H9 (cell line): ENCODE results near the gene DENND5B. TPM values are rescaled to one million over a fixed set of nuclear protein-coding genes. Genes with fewer than 3 reads are reported as not detected.

ENCODE experiments used
- DNase-seq: peaks from one replicate; pipeline ENCODE4 v3.0.0-alpha.2; 2017
- H2AFZ ChIP-seq: one replicate; pipeline ENCODE4 v1.6.1; 2013; ENCODE audit warnings: mild to moderate bottlenecking, low read length, control low read depth, moderate library complexity
- H2AK5ac ChIP-seq: 2 replicates; pipeline ENCODE4 v1.6.1; 2013; ENCODE audit warnings: low read length, control low read depth, mixed read lengths; ENCODE audit not compliant: insufficient read length
- H2BK120ac ChIP-seq: one replicate; pipeline ENCODE4 v1.6.1; 2013; ENCODE audit warnings: low read depth, mild to moderate bottlenecking, low read length, control low read depth, inconsistent platforms; ENCODE audit not compliant: poor library complexity, severe bottlenecking
- H2BK12ac ChIP-seq: 2 replicates; pipeline ENCODE4 v1.6.1; 2013; ENCODE audit warnings: low read length, control low read depth, mixed read lengths, low read depth; ENCODE audit not compliant: insufficient read length
- H2BK15ac ChIP-seq: 2 replicates; pipeline ENCODE4 v1.6.1; 2013; ENCODE audit warnings: low read depth, low read length, control low read depth
- H2BK20ac ChIP-seq: one replicate; pipeline ENCODE4 v1.6.1; 2013; ENCODE audit warnings: low read depth, mild to moderate bottlenecking, low read length, control low read depth, inconsistent platforms; ENCODE audit not compliant: poor library complexity, severe bottlenecking
- H2BK5ac ChIP-seq: 2 replicates; pipeline ENCODE4 v1.6.1; 2013; ENCODE audit warnings: low read length, control low read depth, mixed read lengths; ENCODE audit not compliant: insufficient read length
- H3K14ac ChIP-seq: 2 replicates; pipeline ENCODE4 v1.6.1; 2013; ENCODE audit warnings: low read length, control low read depth; ENCODE audit not compliant: insufficient read depth
- H3K18ac ChIP-seq: 2 replicates; pipeline ENCODE4 v1.6.1; 2013; ENCODE audit warnings: low read depth, mild to moderate bottlenecking, mixed read lengths, low read length, control low read depth; ENCODE audit not compliant: insufficient read length
- H3K23ac ChIP-seq: 2 replicates; pipeline ENCODE4 v1.6.1; 2013; ENCODE audit warnings: low read length, control low read depth, mixed read lengths, low read depth; ENCODE audit not compliant: insufficient read length
- H3K23me2 ChIP-seq: 2 replicates; pipeline ENCODE4 v1.6.1; 2013; ENCODE audit warnings: low read depth, mild to moderate bottlenecking, mixed read lengths, low read length, control low read depth; ENCODE audit not compliant: insufficient read length, poor library complexity, severe bottlenecking
- H3K27ac ChIP-seq: 2 replicates; pipeline ENCODE4 v1.5.1; 2013; ENCODE audit warnings: low read length, control low read depth, mixed read lengths, low read depth; ENCODE audit not compliant: insufficient read length
- H3K27me3 ChIP-seq: 2 replicates; pipeline ENCODE4 v1.6.1; 2013; ENCODE audit warnings: low read length, control low read depth, inconsistent platforms; ENCODE audit not compliant: insufficient read depth
- H3K4ac ChIP-seq: 2 replicates; pipeline ENCODE4 v1.6.1; 2013; ENCODE audit warnings: low read depth, mild to moderate bottlenecking, control low read depth, inconsistent platforms, low read length, moderate library complexity
- H3K4me1 ChIP-seq: 2 replicates; pipeline ENCODE4 v1.6.1; 2013; ENCODE audit warnings: low read length, control low read depth, inconsistent platforms; ENCODE audit not compliant: insufficient read depth
- H3K4me2 ChIP-seq: 2 replicates; pipeline ENCODE4 v1.6.1; 2013; ENCODE audit warnings: low read length, control low read depth, mixed read lengths; ENCODE audit not compliant: insufficient read length, insufficient read depth
- H3K56ac ChIP-seq: 2 replicates; pipeline ENCODE4 v1.6.1; 2013; ENCODE audit warnings: low read depth, mild to moderate bottlenecking, mixed read lengths, low read length, control low read depth; ENCODE audit not compliant: insufficient read length
- H3K79me1 ChIP-seq: 2 replicates; pipeline ENCODE4 v1.6.1; 2013; ENCODE audit warnings: low read depth, mild to moderate bottlenecking, moderate library complexity, low read length, control low read depth, inconsistent platforms; ENCODE audit not compliant: insufficient read depth, poor library complexity, severe bottlenecking
- H3K79me2 ChIP-seq: 2 replicates; pipeline ENCODE4 v1.6.1; 2013; ENCODE audit warnings: low read length, control low read depth, inconsistent platforms; ENCODE audit not compliant: insufficient read depth
- H3K9ac ChIP-seq: 2 replicates; pipeline ENCODE4 v1.6.1; 2013; ENCODE audit warnings: low read length, control low read depth, mixed read lengths; ENCODE audit not compliant: insufficient read length; ENCODE audit errors: extremely low read depth
- H3K9me3 ChIP-seq: one replicate; pipeline ENCODE4 v1.6.1; 2013; ENCODE audit warnings: low read depth, low read length, inconsistent platforms; ENCODE audit not compliant: control insufficient read depth
- H3T11ph ChIP-seq: one replicate; pipeline ENCODE4 v1.6.1; 2013; ENCODE audit warnings: mild to moderate bottlenecking, low read length, control low read depth, inconsistent platforms
- H4K20me1 ChIP-seq: one replicate; pipeline ENCODE4 v1.6.1; 2013; ENCODE audit not compliant: control insufficient read depth, insufficient read length, insufficient read depth
- H4K5ac ChIP-seq: 2 replicates; pipeline ENCODE4 v1.6.1; 2013; ENCODE audit warnings: low read depth, mild to moderate bottlenecking, mixed read lengths, low read length, control low read depth; ENCODE audit not compliant: insufficient read length
- H4K8ac ChIP-seq: replicated peaks from 2 replicates; pipeline ENCODE4 v1.6.1; 2013; ENCODE audit warnings: low read length, control low read depth, mixed read lengths, low read depth; ENCODE audit not compliant: insufficient read length
- H4K91ac ChIP-seq: 2 replicates; pipeline ENCODE4 v1.6.1; 2013; ENCODE audit warnings: low read depth, mild to moderate bottlenecking, moderate library complexity, mixed read lengths, low read length, control low read depth; ENCODE audit not compliant: insufficient read length
- H3K27ac Mint-ChIP-seq, 3 experiments: 2 replicates in 2 of 3; 3 replicates in 1 of 3; pipeline ENCODE4 v1.8.0; 2020 to 2021; ENCODE audit warnings: mixed read lengths in 3 of 3, mild to moderate bottlenecking in 1 of 3, moderate library complexity in 1 of 3
- H3K27me3 Mint-ChIP-seq: 2 replicates; pipeline ENCODE4 v1.8.0; 2021; ENCODE audit warnings: low read depth, mild to moderate bottlenecking, moderate library complexity, mixed read lengths
- H3K36me3 Mint-ChIP-seq, 3 experiments: 2 replicates in 2 of 3; 3 replicates in 1 of 3; pipeline ENCODE4 v1.8.0; 2020 to 2021; ENCODE audit warnings: low read depth in 3 of 3, mixed read lengths in 3 of 3; ENCODE audit not compliant: insufficient read depth in 1 of 3
- H3K4me1 Mint-ChIP-seq, 2 experiments: 2 replicates each; pipeline ENCODE4 v1.8.0; 2020; ENCODE audit warnings: mixed read lengths in 2 of 2
- H3K4me3 Mint-ChIP-seq, 2 experiments: 2 replicates in 1 of 2; 3 replicates in 1 of 2; pipeline ENCODE4 v1.8.0; 2020 to 2021; ENCODE audit warnings: mild to moderate bottlenecking in 2 of 2, mixed read lengths in 2 of 2, moderate library complexity in 1 of 2
- H3K9me3 Mint-ChIP-seq, 2 experiments: 2 replicates in 1 of 2; 3 replicates in 1 of 2; pipeline ENCODE4 v1.8.0; 2020; ENCODE audit warnings: mild to moderate bottlenecking in 2 of 2, mixed read lengths in 2 of 2, moderate library complexity in 1 of 2
- WGBS: extraction: QIAGEN DNeasy Blood & Tissue Kit; methylation state at CpG from one replicate; pipeline ENCODE4 v1.1.7; 2013; ENCODE audit warnings: missing lambda C conversion rate, low lambda C conversion rate, mixed read lengths; ENCODE audit not compliant: insufficient read length; ENCODE audit errors: extremely low coverage; 5-methylcytosine and 5-hydroxymethylcytosine counted together
- total RNA-seq: library from RNA; stranded (reverse); gene quantifications from 2 replicates; pipeline ENCODE4 v1.2.1, GENCODE V29; 2021
- TF ChIP-seq, protein P1 (sequence below): fragments of 200-600 bp; sonication (generic); conservative IDR thresholded peaks from 3 replicates; pipeline ENCODE4 v1.8.0; 2021; ENCODE audit warnings: antibody characterized with exemption, mild to moderate bottlenecking

The DENND5B gene
- total RNA-seq, 1 experiment from 2014 or later = 13.4 TPM

DNA sequence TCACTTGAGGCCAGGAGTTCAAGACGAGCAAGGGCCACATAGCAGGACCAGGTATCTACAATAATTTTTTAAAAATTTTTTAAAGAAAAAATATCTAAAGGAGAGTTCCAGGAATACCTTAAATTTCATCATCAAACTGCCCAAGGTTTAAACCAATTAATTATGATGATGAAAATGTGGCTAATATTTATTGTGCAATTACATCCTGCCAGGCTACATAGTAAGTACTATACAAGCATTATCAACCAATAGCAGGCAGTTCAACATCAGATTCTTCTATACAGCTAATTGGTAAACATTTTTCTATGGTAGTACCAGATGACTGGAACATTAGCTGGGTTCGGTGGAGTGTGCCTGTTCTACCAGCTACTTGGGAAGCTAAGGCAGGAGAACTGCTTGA is 24.4 kb downstream of the DENND5B start:
- Histone ChIP-seq H3K4me2 (no peak overlapping the region), H3K14ac (no peak overlapping the region), H3K9me3 (no peaks in the 10 kb centered on the region), H2BK5ac (no peak overlapping the region), H3K23ac (no peak overlapping the region), H3K9ac (no peak overlapping the region), H2BK20ac (no peak overlapping the region), H2BK12ac (no peak overlapping the region), H2AFZ (no peak overlapping the region), H4K91ac (no peak overlapping the region), H2BK15ac (no peak overlapping the region), H3T11ph (no peak overlapping the region), H2AK5ac (no peak overlapping the region), H3K27me3 (no peaks in the 10 kb centered on the region), H4K8ac (no peak overlapping the region), H3K79me2 (no peaks in the 10 kb centered on the region), H4K5ac (no peak overlapping the region), H3K27ac (no peak overlapping the region), H3K56ac (no peak overlapping the region), H2BK120ac (no peak overlapping the region), H3K23me2 (no peaks in the 10 kb centered on the region), H3K18ac (no peak overlapping the region), H3K4ac (no peak overlapping the region), H3K79me1 (peaks cover 6% of the 10 kb centered on the region), H4K20me1 (no peaks in the 10 kb centered on the region), H3K4me1 (no peaks in the 10 kb centered on the region)
- H3K4me1 Mint-ChIP-seq = peaks cover 20 to 23% of the 10 kb centered on the region in 2 experiments
- no CpG with 5 or more reads among the region's 2 CpGs for WGBS
- no peak overlapping the region; a peak in 1 of 5 replicates for H3K4me3 Mint-ChIP-seq
- no peak for DNase-seq
- no peaks in the 10 kb centered on the region for H3K9me3 Mint-ChIP-seq
- no peaks in the 10 kb centered on the region for H3K27me3 Mint-ChIP-seq
- TF ChIP-seq, protein P1, sequence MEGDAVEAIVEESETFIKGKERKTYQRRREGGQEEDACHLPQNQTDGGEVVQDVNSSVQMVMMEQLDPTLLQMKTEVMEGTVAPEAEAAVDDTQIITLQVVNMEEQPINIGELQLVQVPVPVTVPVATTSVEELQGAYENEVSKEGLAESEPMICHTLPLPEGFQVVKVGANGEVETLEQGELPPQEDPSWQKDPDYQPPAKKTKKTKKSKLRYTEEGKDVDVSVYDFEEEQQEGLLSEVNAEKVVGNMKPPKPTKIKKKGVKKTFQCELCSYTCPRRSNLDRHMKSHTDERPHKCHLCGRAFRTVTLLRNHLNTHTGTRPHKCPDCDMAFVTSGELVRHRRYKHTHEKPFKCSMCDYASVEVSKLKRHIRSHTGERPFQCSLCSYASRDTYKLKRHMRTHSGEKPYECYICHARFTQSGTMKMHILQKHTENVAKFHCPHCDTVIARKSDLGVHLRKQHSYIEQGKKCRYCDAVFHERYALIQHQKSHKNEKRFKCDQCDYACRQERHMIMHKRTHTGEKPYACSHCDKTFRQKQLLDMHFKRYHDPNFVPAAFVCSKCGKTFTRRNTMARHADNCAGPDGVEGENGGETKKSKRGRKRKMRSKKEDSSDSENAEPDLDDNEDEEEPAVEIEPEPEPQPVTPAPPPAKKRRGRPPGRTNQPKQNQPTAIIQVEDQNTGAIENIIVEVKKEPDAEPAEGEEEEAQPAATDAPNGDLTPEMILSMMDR = no peak
- no peak overlapping the region for H3K27ac Mint-ChIP-seq
- H3K36me3 Mint-ChIP-seq = no peaks in the 10 kb centered on the region; a peak in 1 of 7 replicates
